GM12801 (cell line): Measurements from ENCODE around the gene GOLIM4.

Experiments used
- CTCF ChIP-seq: IDR thresholded peaks from one replicate; pipeline ENCODE4 v1.5.1; 2011; ENCODE audit warnings: control low read depth; ENCODE audit not compliant: insufficient read length; ENCODE audit errors: extremely low read depth

Gene GOLIM4

GRCh38 chr3:168094580-168094876 lies 1.2 kb downstream of the GOLIM4 start:
- TF ChIP-seq CTCF: no peak

- TF ChIP-seq CTCF: no peak
These were observed 1.9 kb downstream of the GOLIM4 start for GRCh38 chr3:168093790-168094189.

- no peak for TF ChIP-seq CTCF
These were observed 2.5 kb downstream of the GOLIM4 start for GRCh38 chr3:168093229-168093628.

GRCh38 chr3:168091941-168092340 lies 3.8 kb downstream of the GOLIM4 start:
- no peak for TF ChIP-seq CTCF

- TF ChIP-seq CTCF: no peak
These were observed 4.3 kb downstream of the GOLIM4 start for GRCh38 chr3:168091302-168091858.

- TF ChIP-seq CTCF: no peak
These were observed 5.2 kb downstream of the GOLIM4 start for GRCh38 chr3:168090306-168091085.

GRCh38 chr3:168089179-168089771 lies 6.4 kb downstream of the GOLIM4 start:
- no peak for TF ChIP-seq CTCF
